Activated T-cell treated with anti-CD3 and anti-CD28 coated beads, Interleukin-2, amount 50 U/mL, for 72 hours (primary cell): ENCODE data around the gene S100A5. TPM values are rescaled to one million over a fixed set of nuclear protein-coding genes. Genes with fewer than 3 reads are reported as not detected.
A peak's percentile ranks its signal among the peaks of the same experiment; 100 is the strongest.

Source experiments
- ATAC-seq, 2 donors: fragments of 150-1000 bp; cut with Tn5 transposase; replicated peaks in 1 of 2; 2 replicates each; pipeline ENCODE4 v1.10.0; 2021; ENCODE audit warnings: moderate library complexity in 2 of 2, mild to moderate bottlenecking in 1 of 2
- DNase-seq, 2 donors: peaks; one replicate each; pipeline ENCODE4 v3.0.0; 2021 to 2022; ENCODE audit warnings: mixed read lengths in 1 of 2
- H3K27ac Mint-ChIP-seq: one replicate; pipeline ENCODE4 v1.8.0; 2022; ENCODE audit warnings: mild to moderate bottlenecking, moderate library complexity, mixed read lengths
- H3K27me3 Mint-ChIP-seq: one replicate; pipeline ENCODE4 v1.8.0; 2022; ENCODE audit warnings: low read depth, mixed read lengths
- H3K36me3 Mint-ChIP-seq, 2 donors: one replicate each; pipeline ENCODE4 v1.8.0; 2022; ENCODE audit warnings: mixed read lengths in 2 of 2, mild to moderate bottlenecking in 1 of 2; ENCODE audit not compliant: insufficient read depth in 2 of 2
- H3K4me1 Mint-ChIP-seq: one replicate; pipeline ENCODE4 v1.8.0; 2022; ENCODE audit warnings: low read depth, mixed read lengths
- H3K4me3 Mint-ChIP-seq, 2 donors: one replicate each; pipeline ENCODE4 v1.8.0; 2022; ENCODE audit warnings: mild to moderate bottlenecking in 2 of 2, mixed read lengths in 2 of 2, moderate library complexity in 2 of 2
- H3K9me3 Mint-ChIP-seq, 2 donors: one replicate each; pipeline ENCODE4 v1.8.0; 2022; ENCODE audit warnings: mixed read lengths in 2 of 2
- total RNA-seq, 2 donors: library from RNA; stranded (reverse); gene quantifications; one replicate each; pipeline ENCODE4 v1.2.3, GENCODE V29; 2022

The S100A5 gene
- total RNA-seq, 2 donors from 2014 or later: 2.8 to 4.4 TPM

DNA sequence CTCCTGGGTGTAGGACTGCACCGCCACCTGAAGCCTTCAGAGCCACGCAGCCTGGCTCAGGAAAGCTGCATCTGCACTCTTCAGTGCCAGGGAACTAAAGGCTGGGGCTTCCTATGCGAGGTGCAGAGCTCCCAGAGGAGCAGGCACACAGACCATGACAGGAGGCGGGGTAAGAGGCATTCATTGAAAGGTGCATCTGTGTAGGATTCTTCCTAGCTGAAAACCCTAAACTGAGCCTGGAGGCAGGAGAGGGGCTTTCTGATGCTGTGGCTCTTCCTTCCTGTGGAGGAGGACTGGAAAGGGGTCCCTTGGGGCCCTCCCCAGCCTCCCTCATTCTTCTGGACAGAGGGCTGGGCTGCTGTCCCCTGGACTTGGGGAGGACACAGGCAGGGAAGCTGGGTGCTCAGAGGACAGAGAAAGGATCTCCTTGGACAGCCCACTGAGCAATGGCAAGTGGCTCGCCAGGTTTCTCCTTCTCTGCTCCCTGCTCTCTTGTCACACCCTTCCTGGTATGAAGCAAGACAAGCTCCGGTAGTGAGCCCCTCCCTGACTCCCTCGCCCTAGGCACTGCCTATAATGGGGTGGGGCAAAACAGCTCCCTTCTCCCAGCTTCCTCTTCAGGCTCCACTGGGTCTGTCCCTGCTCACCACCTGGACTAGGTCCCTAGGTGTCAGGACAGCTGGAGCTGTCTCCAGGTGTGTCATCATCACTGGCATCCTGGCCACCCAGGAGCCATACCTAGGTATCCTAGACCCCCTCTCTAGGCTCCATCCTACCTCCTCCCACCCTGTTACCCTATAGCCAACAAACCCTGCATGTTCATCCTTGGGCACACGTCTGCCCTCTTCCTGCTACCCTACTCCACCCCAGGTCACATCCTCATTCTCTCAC, 25.0 kb downstream of the S100A5 start:
- H3K36me3 Mint-ChIP-seq: no peaks in the 10 kb centered on the region

DNA sequence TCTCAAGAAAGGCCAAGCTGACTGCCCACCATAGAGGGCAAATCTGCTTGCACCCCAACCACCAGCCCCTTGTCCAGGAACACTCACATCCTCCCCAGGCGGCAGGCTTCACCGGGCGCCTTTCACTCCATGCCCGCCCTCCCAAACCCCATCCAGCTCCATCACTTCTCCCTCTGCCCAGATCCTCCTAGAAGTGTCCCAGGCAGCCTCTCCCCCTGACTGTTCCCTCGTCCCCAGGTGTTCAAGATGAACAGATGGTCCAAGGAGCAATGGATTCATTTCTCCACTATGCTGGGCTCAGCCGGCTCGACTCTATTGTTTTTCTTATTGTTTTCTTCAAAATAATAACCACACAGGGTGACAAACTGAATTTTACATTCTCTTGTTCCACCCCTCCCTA, 27.1 kb downstream of the S100A5 start:
- no peaks in the 10 kb centered on the region for H3K36me3 Mint-ChIP-seq
- H3K4me3 Mint-ChIP-seq: no peak overlapping the region
- no peak for DNase-seq
- H3K4me1 Mint-ChIP-seq: peaks cover 23% of the 10 kb centered on the region
- no peaks in the 10 kb centered on the region for H3K27me3 Mint-ChIP-seq
- no peaks in the 10 kb centered on the region for H3K9me3 Mint-ChIP-seq
- no peak overlapping the region for H3K27ac Mint-ChIP-seq
- no peak for ATAC-seq

More for the DNA sequence above, 25.0 kb downstream of the S100A5 start:
- Mint-ChIP-seq H3K9me3 (no peaks in the 10 kb centered on the region), H3K4me1 (peaks cover 21% of the 10 kb centered on the region), H3K4me3 (no peak overlapping the region), H3K27me3 (no peaks in the 10 kb centered on the region), H3K27ac (peak overlapping the region; percentile 54)
- ATAC-seq: no peak
- DNase-seq: no peak

DNA sequence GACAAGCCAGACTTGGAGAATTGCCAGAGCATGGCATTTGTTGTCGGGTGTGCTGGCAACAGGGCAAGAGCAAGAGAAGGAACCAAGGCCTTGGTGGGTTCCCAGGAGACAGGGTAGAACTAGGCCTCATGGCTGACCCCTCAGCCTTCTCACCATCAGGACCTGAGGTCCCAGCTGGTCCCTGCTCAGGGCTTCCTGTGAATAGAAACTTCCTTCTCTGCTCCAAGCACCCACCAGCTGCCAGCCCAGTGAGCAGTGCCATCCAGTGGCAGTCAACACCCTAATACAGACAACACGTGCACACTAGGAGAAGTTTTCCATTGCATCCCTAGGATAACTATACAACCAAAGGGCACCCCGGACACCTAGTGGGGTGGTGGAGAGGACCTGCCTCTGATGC, 27.7 kb downstream of the S100A5 start:
- DNase-seq (no peak), ATAC-seq (no peak)
- Mint-ChIP-seq H3K9me3 (no peaks in the 10 kb centered on the region), H3K4me1 (peaks cover 18% of the 10 kb centered on the region), H3K27ac (no peak overlapping the region), H3K27me3 (no peaks in the 10 kb centered on the region), H3K36me3 (no peaks in the 10 kb centered on the region), H3K4me3 (no peak overlapping the region)

DNA sequence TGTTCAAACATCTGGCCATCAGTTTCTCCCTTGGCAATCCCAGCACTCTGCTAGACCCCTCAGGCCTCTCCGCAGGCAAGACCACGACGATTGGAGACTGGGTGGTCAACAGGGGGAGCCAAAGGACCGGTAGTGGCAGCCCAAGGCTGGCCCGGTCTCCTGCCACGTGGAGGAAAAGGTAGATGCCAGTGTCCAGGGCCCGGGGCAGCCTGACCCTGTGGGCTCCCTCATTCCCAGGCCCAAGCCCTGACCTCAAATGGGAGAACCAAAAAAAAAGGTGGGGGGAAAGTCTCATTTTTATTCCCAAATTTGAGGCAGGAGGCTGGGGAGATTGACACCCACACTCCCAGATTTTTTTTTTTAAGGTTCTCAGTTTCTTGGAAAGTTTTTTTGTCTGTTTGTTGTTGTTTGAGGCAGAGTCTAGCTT, 29.7 kb downstream of the S100A5 start:
- ATAC-seq (peak; percentile 93 to 95), DNase-seq (peak; percentile 86 to 89)
- H3K4me1 Mint-ChIP-seq: peaks cover 13% of the 10 kb centered on the region
- no peaks in the 10 kb centered on the region for H3K9me3 Mint-ChIP-seq
- no peak overlapping the region for H3K27ac Mint-ChIP-seq
- H3K36me3 Mint-ChIP-seq: no peaks in the 10 kb centered on the region
- H3K4me3 Mint-ChIP-seq: no peak overlapping the region
- no peaks in the 10 kb centered on the region for H3K27me3 Mint-ChIP-seq

DNA sequence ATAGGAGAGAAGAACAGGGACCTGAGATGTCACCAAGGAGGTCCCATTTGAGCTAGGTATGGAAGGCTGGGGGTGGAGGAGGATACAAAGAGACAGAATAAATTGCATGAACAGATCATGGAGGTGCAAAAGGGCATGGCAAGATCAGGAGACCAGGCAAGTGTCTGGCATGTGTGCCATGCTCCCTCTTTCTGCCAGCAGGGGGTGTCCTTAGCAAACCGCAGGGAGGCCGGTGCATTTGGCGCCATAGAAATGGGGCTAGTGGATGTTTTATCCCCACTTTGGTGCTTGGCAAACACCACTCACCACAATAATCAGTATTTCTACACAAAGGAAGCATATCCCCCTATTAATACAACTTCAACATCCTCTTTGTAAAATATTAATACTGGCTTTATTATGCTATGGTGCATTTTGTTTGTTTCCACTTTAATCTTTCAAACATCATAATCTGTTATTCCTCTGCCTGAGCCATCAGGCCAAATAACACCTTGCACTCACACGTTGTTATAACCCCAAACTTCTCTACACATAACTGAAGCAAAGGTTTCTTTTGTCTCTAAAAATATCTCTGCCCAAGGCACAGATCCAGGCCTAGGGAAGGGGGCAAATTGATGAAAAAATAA, 30.9 kb downstream of the S100A5 start:
- Mint-ChIP-seq H3K4me3 (no peak overlapping the region), H3K27ac (peak overlapping the region; percentile 33), H3K27me3 (no peaks in the 10 kb centered on the region), H3K4me1 (peaks cover 11% of the 10 kb centered on the region), H3K9me3 (no peaks in the 10 kb centered on the region), H3K36me3 (no peaks in the 10 kb centered on the region)
- peak; percentile 66 to 70 for ATAC-seq
- peak; percentile 72 to 76 for DNase-seq

DNA sequence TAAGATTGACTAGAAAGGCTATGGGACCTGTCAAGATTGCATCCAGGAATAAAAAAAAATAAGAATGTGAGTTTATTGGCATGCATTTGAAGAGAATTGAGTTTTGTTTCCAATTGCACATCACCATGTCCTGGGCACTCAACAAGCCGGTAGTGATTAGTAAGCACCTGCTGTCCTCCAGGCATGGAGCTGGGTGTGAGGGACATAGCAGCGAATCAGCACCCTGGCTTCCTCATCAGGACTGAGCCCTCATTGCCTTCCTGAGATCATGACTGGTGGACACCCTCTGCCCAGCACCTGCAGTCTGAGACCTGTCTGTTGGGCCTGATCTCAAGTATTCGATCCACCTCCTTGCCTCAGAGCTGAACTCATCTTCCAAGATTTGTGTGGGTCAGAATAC, 31.7 kb downstream of the S100A5 start:
- Mint-ChIP-seq H3K4me1 (peaks cover 11% of the 10 kb centered on the region), H3K27me3 (no peaks in the 10 kb centered on the region), H3K4me3 (no peak overlapping the region), H3K9me3 (no peaks in the 10 kb centered on the region), H3K36me3 (no peaks in the 10 kb centered on the region), H3K27ac (no peak overlapping the region)
- ATAC-seq: no peak
- DNase-seq: no peak

DNA sequence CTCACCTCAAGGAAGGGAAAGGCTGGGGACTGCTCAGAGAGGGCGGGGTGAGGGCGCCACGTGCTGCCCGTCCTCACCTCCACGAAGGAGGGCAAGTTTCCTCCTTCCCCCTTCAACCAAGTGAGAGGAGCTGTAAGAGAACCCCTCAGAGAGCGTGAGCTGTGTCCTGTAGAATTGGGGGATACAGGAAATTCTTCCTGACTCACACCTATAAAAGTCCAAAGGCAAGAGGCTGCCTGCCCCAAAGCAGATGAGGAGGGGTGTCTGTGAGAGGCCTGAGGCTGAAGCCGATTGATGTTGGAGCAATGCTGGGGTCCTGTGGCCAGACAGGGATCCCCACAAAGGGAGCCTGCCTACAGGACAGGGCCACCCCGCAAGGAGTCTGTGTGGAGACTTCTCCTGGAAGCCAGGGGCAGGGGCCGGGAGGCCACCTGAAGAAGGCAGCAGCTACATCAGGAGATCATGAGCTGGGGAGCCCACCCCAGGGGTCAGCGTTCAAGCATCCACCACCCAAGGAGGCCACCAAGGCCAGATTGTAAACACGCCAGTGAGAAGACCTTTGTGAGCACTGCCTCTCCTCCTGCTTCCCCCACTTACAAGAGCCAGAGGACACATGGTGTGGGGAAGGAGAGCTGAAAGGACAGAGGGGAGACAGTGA, 32.7 kb downstream of the S100A5 start:
- H3K27ac Mint-ChIP-seq: no peak overlapping the region
- peaks cover 11% of the 10 kb centered on the region for H3K4me1 Mint-ChIP-seq
- ATAC-seq (no peak), DNase-seq (no peak)
- H3K9me3 Mint-ChIP-seq: no peaks in the 10 kb centered on the region
- H3K27me3 Mint-ChIP-seq: no peaks in the 10 kb centered on the region
- no peak overlapping the region for H3K4me3 Mint-ChIP-seq
- no peaks in the 10 kb centered on the region for H3K36me3 Mint-ChIP-seq

DNA sequence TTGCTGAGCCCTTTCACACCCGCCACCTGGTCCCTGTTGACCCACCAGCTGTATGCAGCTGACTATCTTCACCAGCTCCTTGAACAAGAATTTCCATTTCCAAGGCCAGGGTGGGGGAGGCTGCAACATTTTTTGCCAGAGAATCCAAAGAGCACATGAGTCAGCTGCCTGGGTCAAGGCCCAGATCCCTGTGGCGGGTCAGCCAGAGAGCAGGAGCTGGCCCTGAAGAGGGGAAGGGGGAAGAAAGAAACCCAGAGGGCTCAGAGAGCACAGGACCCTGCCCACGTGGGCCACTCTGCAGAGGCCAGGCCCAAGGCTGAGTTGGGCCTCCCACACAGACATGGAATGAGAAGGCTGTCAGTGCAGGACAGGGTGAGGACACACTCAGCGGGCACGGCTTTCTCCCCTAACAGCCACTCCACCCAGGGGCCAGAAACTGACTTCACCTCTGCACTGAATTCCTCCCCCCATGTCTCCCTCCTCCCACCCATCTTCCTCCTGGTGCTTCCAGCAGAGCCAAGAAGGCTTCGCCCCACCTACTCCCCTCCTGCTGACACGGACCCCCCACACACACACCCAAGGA, 33.8 kb downstream of the S100A5 start:
- H3K27me3 Mint-ChIP-seq: no peaks in the 10 kb centered on the region
- no peaks in the 10 kb centered on the region for H3K36me3 Mint-ChIP-seq
- H3K9me3 Mint-ChIP-seq: no peaks in the 10 kb centered on the region
- H3K27ac Mint-ChIP-seq: no peak overlapping the region
- H3K4me1 Mint-ChIP-seq: peaks cover 11% of the 10 kb centered on the region
- no peak overlapping the region for H3K4me3 Mint-ChIP-seq
- DNase-seq: no peak
- ATAC-seq: no peak

DNA sequence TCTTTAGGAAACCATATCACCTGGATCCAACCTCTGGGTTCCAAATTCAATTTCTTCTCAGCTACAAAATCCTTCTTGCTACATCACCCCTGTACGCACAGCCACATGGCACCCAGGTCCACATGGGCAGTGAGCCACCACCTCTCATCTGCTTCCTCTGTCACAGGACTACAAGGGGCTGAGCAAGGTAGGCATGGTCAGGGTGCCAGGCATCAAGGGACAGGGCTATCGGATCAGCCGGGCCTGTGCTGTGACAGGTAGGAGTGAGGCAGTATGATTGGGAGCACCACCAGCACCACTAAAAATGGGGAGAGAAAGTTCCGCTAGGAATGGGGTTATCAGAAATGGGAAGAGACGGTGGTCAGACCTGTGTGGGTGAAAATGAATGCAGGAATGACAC, 34.3 kb downstream of the S100A5 start:
- H3K4me1 Mint-ChIP-seq: peaks cover 8% of the 10 kb centered on the region
- no peaks in the 10 kb centered on the region for H3K27me3 Mint-ChIP-seq
- ATAC-seq (no peak), DNase-seq (no peak)
- H3K27ac Mint-ChIP-seq: no peak overlapping the region
- no peak overlapping the region for H3K4me3 Mint-ChIP-seq
- H3K36me3 Mint-ChIP-seq: no peaks in the 10 kb centered on the region
- H3K9me3 Mint-ChIP-seq: no peaks in the 10 kb centered on the region

DNA sequence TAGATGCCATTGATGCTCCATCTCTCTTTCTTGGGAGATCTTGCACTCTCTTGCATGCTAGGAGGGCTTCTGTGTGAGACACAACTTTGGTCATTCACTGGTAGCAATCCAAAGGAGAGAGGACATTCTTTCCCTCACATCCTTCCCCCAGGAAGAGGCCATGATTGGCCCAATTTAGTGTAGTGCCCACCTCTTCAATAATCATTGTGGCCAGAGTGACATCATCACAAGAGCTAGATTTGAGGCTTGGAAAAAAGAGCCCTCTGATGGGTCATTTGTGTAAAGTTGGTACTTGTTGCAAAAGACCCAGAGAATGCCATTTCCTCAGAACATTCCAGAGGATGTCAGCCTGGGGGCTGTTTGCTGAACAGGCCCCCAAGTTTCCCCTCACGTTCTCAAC, 35.2 kb downstream of the S100A5 start:
- DNase-seq: no peak
- no peaks in the 10 kb centered on the region for H3K27me3 Mint-ChIP-seq
- H3K27ac Mint-ChIP-seq: no peak overlapping the region
- peaks cover under 1% of the 10 kb centered on the region for H3K4me1 Mint-ChIP-seq
- H3K36me3 Mint-ChIP-seq: no peaks in the 10 kb centered on the region
- no peaks in the 10 kb centered on the region for H3K9me3 Mint-ChIP-seq
- ATAC-seq: no peak
- H3K4me3 Mint-ChIP-seq: no peak overlapping the region

DNA sequence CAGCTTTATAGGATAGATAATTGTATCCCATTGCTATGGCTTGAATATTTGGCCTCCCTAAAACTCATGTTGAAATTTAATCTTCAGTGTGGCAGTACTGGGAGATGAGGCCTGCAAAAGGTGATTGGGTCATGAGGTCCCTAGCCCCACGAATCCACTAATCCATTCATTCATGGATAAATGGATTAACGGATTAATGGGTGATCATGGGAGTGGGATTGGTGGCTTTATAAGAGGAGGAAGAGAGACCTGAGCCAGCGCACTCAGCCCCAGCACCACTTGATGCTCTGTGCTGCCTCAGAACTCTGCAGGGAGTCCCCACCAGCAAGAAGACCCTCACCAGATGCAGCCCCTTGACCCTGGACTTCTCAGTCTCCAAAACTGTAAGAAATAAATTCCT, 37.0 kb downstream of the S100A5 start:
- Mint-ChIP-seq H3K36me3 (no peaks in the 10 kb centered on the region), H3K27ac (no peak overlapping the region), H3K27me3 (peaks cover 10% of the 10 kb centered on the region), H3K4me3 (no peak overlapping the region), H3K4me1 (no peaks in the 10 kb centered on the region), H3K9me3 (no peaks in the 10 kb centered on the region)
- ATAC-seq: no peak
- DNase-seq: no peak

DNA sequence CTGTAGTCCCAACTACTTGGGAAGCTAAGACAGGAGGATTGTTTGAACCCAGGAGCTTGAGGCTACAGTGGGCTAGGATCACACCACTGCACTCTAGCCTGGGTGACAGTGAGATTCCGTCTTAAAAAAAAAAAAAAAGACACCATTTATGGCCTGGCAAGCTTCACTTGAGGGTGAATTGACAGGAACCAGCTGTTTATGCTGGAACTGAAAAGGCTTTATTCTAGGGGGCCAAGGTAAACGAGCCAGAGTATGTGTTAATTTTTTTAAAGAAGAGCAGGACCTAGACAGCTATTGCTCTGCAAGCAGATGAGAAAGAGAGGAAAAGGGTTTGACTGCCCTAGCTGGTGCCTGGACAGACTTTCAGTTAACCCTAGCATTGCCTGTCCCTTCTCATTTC, 42.0 kb downstream of the S100A5 start:
- DNase-seq (no peak), ATAC-seq (no peak)
- Mint-ChIP-seq H3K4me1 (no peaks in the 10 kb centered on the region), H3K36me3 (no peaks in the 10 kb centered on the region), H3K27me3 (peaks cover 25% of the 10 kb centered on the region), H3K4me3 (no peak overlapping the region), H3K27ac (no peak overlapping the region), H3K9me3 (no peaks in the 10 kb centered on the region)

DNA sequence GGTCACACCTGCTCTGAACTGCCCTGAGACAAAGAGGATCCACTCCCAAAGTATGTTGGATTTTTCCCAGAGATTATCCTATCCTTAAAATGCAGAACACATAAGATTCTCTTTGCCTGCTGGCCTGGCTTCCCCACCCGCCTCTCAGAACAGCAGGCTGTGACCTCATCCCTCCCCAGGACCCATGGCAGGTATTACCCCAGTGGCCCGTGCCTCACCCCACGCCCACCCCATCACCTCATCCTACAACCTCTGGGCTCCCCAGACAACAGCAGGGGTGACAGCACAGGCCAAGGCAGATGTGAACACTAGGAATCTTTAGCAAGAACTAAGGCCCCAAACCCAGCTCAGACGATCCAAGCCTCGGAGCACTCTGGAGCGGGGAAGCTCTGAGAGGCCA, 45.2 kb downstream of the S100A5 start:
- H3K4me1 Mint-ChIP-seq: peaks cover 10% of the 10 kb centered on the region

More for the DNA sequence above, 45.2 kb downstream of the S100A5 start:
- ATAC-seq (no peak), DNase-seq (no peak)
- peaks cover 31% of the 10 kb centered on the region for H3K27me3 Mint-ChIP-seq
- no peak overlapping the region for H3K27ac Mint-ChIP-seq
- H3K9me3 Mint-ChIP-seq: no peaks in the 10 kb centered on the region
- H3K4me3 Mint-ChIP-seq: no peak overlapping the region
- H3K36me3 Mint-ChIP-seq: no peaks in the 10 kb centered on the region
